ENCODE data around the gene ITIH3. TPM values are rescaled to one million over a fixed set of nuclear protein-coding genes. Genes with fewer than 3 reads are reported as not detected.

ITIH3 gene
- total RNA-seq, 1 experiment from 2014 or later: 0.67 TPM

- in situ Hi-C loops (cut with HindIII; ENCODE audit: low pct_unique_long_range_greater_than_20kb, low sequenced_read_pairs) (no loop called here), intact Hi-C loops (cut with micrococcal nuclease; ENCODE audit: unreplicated experiment) (no loop called here)
- ChIA-PET POLR2A (no interaction called here), CTCF (no interaction called here)
- DNase-seq (ENCODE audit: low read depth, low spot score): no peak
- no TSS peak for BruUV-seq (replicated peaks)
- Histone ChIP-seq H3K27me3 (ENCODE audit: control insufficient read depth, insufficient read depth, low read length) (no peaks in the 10 kb centered on the region), H3K4me1 (ENCODE audit: control insufficient read depth, insufficient read depth, low read length) (no peaks in the 10 kb centered on the region), H3K9me3 (ENCODE audit: control insufficient read depth, insufficient read depth, low read depth, low read length) (no peaks in the 10 kb centered on the region), H3K4me3 (ENCODE audit: low read depth in 2 of 2, low read length in 2 of 2) (no peak overlapping the region), H3K27ac (ENCODE audit: low read length) (no peak overlapping the region), H3K36me3 (ENCODE audit: control insufficient read depth, insufficient read depth, low read length) (no peaks in the 10 kb centered on the region)
- no peak for TF ChIP-seq TCF7L2 (IDR thresholded peaks at IDR 0.05; ENCODE audit: low read depth, low read length)
- no peak for TF ChIP-seq CTCF (IDR thresholded peaks at IDR 0.05)
- no peak for TF ChIP-seq REST (IDR thresholded peaks at IDR 0.05; ENCODE audit: insufficient read depth in 1 of 2, low read depth in 2 of 2, low read length in 1 of 2)
- TF ChIP-seq POLR2AphosphoS5 (IDR thresholded peaks at IDR 0.05; ENCODE audit: low read depth, low read length): no peak
- no peak for TF ChIP-seq SIN3A (IDR thresholded peaks at IDR 0.05; ENCODE audit: borderline replicate concordance, insufficient read depth, low read depth, low read length)
- no peak for ATAC-seq
These were observed 7.2 kb downstream of the ITIH3 start for GRCh38 chr3:52801839-52802238.

GRCh38 chr3:52805270-52806039, 10.9 kb downstream of the ITIH3 start:
- ATAC-seq: no peak; the same call in 1 of the 2 replicates
- intact Hi-C loops (cut with micrococcal nuclease; ENCODE audit: unreplicated experiment): no loop called here
- Histone ChIP-seq H3K27me3 (ENCODE audit: control insufficient read depth, insufficient read depth, low read length) (no peaks in the 10 kb centered on the region), H3K27ac (ENCODE audit: low read length) (no peak overlapping the region), H3K4me1 (ENCODE audit: control insufficient read depth, insufficient read depth, low read length) (no peaks in the 10 kb centered on the region), H3K9me3 (ENCODE audit: control insufficient read depth, insufficient read depth, low read depth, low read length) (no peaks in the 10 kb centered on the region), H3K4me3 (ENCODE audit: low read depth in 2 of 2, low read length in 2 of 2) (no peak overlapping the region), H3K36me3 (ENCODE audit: control insufficient read depth, insufficient read depth, low read length) (no peaks in the 10 kb centered on the region)
- CTCF ChIA-PET: no interaction called here
- no peak for DNase-seq (ENCODE audit: low read depth, low spot score)
- POLR2A ChIA-PET: no interaction called here
- no peak for TF ChIP-seq TCF7L2 (IDR thresholded peaks at IDR 0.05; ENCODE audit: low read depth, low read length)
- no peak for TF ChIP-seq POLR2AphosphoS5 (IDR thresholded peaks at IDR 0.05; ENCODE audit: low read depth, low read length)
- TF ChIP-seq CTCF (IDR thresholded peaks at IDR 0.05): no peak
- no peak for TF ChIP-seq SIN3A (IDR thresholded peaks at IDR 0.05; ENCODE audit: borderline replicate concordance, insufficient read depth, low read depth, low read length)
- TF ChIP-seq REST (IDR thresholded peaks at IDR 0.05; ENCODE audit: insufficient read depth in 1 of 2, low read depth in 2 of 2, low read length in 1 of 2): no peak
- no TSS peak for BruUV-seq (replicated peaks)
- in situ Hi-C loops (cut with HindIII; ENCODE audit: low pct_unique_long_range_greater_than_20kb, low sequenced_read_pairs): no loop called here
